LNCaP clone FGC (cell line): ENCODE measurements around the gene CDK6.

Experiments used
- DNase-seq: peaks from one replicate; pipeline ENCODE4 v3.0.0-alpha.2; 2011; ENCODE audit warnings: low read depth
- H3K4me3 ChIP-seq: 2 replicates; pipeline ENCODE4 v1.5.1; 2011; ENCODE audit warnings: mild to moderate bottlenecking, low read depth, low read length, control low read depth
- CTCF ChIP-seq: IDR thresholded peaks from 2 replicates; pipeline ENCODE4 v1.5.1; 2012; ENCODE audit warnings: mild to moderate bottlenecking; ENCODE audit not compliant: control insufficient read depth, insufficient read depth; ENCODE audit errors: extremely low read depth

The CDK6 gene

DNA sequence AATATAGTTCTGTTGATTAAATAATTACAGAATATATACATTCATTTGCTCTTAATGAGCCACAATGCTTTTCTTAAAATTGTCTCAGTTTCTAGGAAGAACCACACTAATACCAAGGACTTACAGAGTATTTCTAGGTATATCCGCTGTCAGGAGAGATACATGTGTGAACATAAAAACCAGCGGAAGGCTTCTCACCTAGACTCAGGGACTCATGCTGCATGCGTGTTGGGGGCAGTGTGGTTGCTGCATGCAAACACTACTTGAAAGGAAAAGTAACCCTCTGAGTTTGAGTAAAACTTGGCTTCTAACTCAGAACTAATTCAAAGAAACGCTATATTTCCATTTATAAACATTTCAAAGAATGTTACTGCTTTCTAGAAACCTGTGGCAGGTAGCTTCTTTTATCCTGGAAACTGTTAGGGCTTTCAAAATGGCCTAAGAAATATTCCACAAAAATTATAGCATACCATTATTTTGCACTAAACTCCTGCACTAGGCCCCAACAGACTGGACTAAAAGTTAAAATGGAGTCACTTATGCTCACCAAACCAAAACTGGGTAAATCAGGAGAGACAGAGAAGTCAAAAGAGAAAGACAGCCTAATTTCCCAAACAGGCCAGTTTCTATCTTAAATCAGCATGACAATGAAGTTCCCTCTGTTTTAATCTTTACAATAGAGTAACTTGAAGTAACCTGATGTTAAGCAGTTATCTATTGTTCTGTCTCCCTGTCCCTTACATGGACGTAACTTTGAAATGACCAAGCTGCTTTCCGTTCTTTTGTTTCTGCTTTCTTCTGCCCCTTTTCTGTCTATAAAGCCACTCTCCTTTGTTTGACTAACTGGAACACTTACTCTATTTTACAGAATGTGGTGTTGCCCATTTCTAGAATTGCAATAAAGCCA, 151.0 kb downstream of the CDK6 start:
- no peak for DNase-seq

GRCh38 chr7:92684274-92684673, 152.1 kb downstream of the CDK6 start:
- TF ChIP-seq CTCF: no peak
- DNase-seq: no peak
- no peak overlapping the region for H3K4me3 ChIP-seq

More for the DNA sequence above, 151.0 kb downstream of the CDK6 start:
- TF ChIP-seq CTCF: no peak
- H3K4me3 ChIP-seq: no peak overlapping the region

DNA sequence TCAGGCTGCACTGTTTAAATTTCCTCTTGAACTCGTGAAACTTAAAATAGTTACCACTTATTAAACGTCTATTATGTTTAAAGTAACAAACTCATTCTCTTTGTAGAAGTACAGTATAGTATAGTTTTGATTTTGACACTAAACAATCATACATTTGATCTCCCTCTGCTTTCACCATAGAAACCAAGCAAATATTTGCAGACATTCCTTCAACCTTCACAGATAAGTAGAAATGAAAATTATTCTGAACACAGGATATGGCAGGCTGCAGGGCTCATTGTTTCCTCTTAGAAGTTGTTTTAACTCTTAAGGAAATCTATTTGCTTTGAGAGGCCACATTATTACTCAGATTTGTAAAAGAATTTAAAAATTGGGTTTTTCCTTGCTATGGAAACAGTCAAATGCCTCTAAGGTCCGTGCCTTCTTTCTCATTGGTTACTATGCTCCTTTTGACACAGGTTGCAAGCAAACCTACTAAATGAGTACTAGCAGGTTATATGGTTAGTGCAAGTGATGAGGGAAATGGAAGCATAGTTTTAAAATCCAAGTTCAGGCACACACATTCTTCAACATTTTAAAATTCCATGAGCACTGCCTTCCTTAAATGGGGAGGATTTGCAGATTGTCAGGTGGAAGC, 153.4 kb downstream of the CDK6 start:
- no peak for DNase-seq
- no peak overlapping the region for H3K4me3 ChIP-seq
- TF ChIP-seq CTCF: no peak

DNA sequence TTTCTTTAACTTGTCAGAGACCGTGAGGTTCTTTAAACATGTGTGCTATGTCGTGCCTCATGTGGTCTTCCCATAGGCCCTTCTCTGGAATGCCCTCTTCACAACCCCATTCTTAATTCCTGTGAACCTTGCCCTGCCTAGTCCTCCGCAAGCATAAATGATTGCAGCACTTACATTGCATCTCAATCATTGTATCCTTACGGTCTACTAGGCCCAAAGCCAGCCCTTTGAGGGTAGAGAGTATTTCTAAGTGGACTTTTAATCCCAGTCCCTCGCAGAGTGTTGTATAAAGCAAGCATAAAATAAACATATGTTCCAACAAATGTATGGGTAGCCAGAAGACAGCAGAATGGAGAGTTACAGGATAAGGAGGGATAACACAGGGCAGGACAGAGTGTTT, 154.0 kb downstream of the CDK6 start:
- TF ChIP-seq CTCF: no peak
- no peak overlapping the region for H3K4me3 ChIP-seq
- DNase-seq: no peak

- no peak for TF ChIP-seq CTCF
- no peak overlapping the region for H3K4me3 ChIP-seq
- no peak for DNase-seq
Measured at GRCh38 chr7:92681633-92682032, 154.7 kb downstream of the CDK6 start.

- DNase-seq: no peak
- no peak overlapping the region for H3K4me3 ChIP-seq
- TF ChIP-seq CTCF: no peak
Measured at GRCh38 chr7:92680442-92680841, 155.9 kb downstream of the CDK6 start.
